Measurements from ENCODE around the gene STX3.
A peak's percentile ranks its signal among the peaks of the same experiment; 100 is the strongest.
"Not testable (repeated sequence)": the region's sequence is repeated elsewhere in the genome, so short reads cannot be mapped to it uniquely, and the experiment has no call there.

STX3 gene

DNA sequence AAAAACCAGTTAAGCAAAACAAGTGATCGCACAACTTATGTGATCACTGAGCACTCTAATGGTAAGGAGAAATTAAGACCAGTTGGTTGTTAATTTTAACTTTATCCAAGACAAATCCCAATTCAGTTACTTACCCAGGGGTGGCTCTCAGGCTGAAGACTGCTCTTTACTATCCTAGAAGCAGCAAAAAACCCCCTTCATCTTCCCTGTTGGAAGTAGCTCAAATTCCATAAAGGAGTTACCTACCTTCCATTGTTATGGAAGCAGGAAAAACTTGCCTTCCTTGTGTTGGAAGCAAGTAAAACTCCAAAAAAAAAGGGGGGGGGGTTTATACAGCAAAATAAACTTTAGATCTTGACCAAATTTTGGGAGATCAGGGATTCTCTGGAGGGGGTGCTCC is 60.6 kb downstream of the STX3 start:
- Histone ChIP-seq H3K9ac (no peak overlapping the region), H3K4me3 (no peak overlapping the region)
- no peak for TF ChIP-seq Cebpa-rat (IDR thresholded peaks at IDR 0.05)

DNA sequence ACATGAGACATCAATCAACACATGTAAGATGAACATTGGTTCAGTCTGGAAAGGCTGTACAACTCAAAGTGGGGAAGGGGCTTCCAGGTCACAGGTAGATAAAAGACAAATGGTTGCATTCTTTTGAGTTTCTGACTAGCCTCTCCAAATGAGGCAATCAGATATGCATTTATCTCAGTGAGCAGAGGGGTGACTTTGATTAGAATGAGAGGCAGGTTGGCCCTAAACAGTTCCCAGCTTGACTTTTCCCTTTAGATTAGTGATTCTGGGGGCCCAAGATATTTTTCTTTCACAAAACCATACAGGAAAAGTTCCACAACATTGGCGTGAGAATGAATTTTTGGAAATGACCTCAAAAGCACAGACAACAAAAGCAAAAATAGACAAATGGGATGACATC is 61.3 kb downstream of the STX3 start:
- H3K36me3 ChIP-seq, H4K20me1 ChIP-seq, H3K27ac ChIP-seq, H3K4me2 ChIP-seq, H3K4me3 ChIP-seq, H3K9me3 ChIP-seq, H3K9ac ChIP-seq, H3K27me3 ChIP-seq: not testable (repeated sequence)
- H3K4me1 ChIP-seq: peaks cover 26% of the 10 kb centered on the region

More for the DNA sequence above, 60.6 kb downstream of the STX3 start:
- Histone ChIP-seq H3K4me2 (no peak overlapping the region), H3K4me1 (peaks cover 33% of the 10 kb centered on the region), H3K27ac (no peak overlapping the region), H3K36me3 (no peaks in the 10 kb centered on the region), H3K9me3 (no peaks in the 10 kb centered on the region), H4K20me1 (no peaks in the 10 kb centered on the region), H3K27me3 (no peaks in the 10 kb centered on the region)

DNA sequence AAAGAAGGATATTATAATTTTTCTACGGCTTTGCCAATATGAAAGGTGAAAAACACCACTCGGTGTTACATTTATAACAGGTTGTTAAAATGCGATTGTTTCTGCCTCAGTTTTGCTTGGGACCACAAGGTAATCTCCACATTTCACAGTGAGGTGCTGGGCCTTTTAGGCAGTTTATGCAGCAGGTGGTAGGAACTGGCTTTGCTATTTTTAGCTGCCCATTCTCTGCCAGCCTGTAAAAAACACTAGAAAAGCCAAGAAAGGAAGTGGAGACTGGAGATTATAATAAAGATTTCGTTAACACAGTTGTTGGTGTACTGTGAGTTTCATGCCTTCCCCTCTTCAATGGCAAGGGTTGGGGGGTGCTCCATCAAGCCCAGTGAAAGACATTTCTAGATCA is 63.4 kb downstream of the STX3 start:
- no peak overlapping the region for H3K9ac ChIP-seq
- no peaks in the 10 kb centered on the region for H3K27me3 ChIP-seq
- peak overlapping the region; percentile 63 for H3K27ac ChIP-seq
- peak overlapping the region; percentile 61 for H3K4me2 ChIP-seq
- no peak for TF ChIP-seq Cebpa-rat (IDR thresholded peaks at IDR 0.05)
- no peaks in the 10 kb centered on the region for H3K36me3 ChIP-seq
- H3K9me3 ChIP-seq: no peaks in the 10 kb centered on the region
- no peaks in the 10 kb centered on the region for H4K20me1 ChIP-seq
- peaks cover 25% of the 10 kb centered on the region for H3K4me1 ChIP-seq
- no peak overlapping the region for H3K4me3 ChIP-seq

DNA sequence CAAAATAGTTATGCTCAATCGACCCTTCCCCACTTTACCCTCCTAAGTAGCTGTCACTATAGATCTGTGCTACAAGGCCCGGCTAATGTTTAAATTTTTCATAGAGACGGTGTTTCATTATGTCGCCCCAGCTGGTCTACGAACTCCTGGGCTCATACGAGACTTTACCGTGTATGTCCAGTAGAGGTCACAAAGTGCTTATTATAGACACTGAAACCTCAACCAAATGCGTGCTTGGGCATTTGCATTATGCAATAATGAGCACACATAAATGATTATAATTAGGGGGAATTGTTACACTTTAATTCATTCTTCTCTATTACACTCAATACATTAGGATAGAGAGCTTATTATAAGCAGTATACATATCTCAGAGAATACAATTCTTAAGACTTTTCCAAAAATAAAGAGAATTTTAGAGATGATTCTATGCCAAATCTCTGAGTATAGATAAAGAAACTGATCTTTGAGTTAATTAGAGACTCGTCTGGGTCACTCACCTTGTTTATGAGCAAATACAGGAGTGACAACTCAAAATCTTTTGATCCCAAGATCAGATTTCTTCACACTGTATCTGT is 67.9 kb downstream of the STX3 start:
- Histone ChIP-seq H3K27ac (no peak overlapping the region), H3K9ac (no peak overlapping the region), H3K27me3 (no peaks in the 10 kb centered on the region), H3K4me3 (no peak overlapping the region), H4K20me1 (no peaks in the 10 kb centered on the region), H3K4me1 (peaks cover 19% of the 10 kb centered on the region), H3K9me3 (no peaks in the 10 kb centered on the region), H3K36me3 (no peaks in the 10 kb centered on the region), H3K4me2 (no peak overlapping the region)
- peak; percentile 38; the same call in 1 of the 2 replicates for TF ChIP-seq Cebpa-rat (IDR thresholded peaks at IDR 0.05)

DNA sequence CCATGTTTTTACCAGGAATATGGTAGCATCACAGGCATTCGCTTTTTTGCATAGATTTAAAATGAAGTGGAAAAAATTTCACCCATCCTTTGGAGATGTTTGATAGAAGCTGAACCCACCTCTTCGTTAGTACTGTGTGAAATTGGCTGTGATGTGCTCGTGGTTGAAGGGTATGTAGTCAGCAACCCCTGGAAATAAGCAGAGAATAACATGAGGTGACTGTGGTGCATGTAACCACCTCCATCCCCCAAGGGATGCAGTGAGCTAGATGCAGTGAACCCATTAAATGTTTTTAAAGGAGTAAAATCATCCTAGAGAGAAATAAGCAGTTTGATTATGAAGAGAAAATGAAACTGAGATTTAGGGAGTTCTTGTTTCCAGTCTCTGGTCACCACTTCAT is 74.2 kb downstream of the STX3 start:
- H3K27ac ChIP-seq: no peak overlapping the region
- no peak for TF ChIP-seq Cebpa-rat (IDR thresholded peaks at IDR 0.05)
- H4K20me1 ChIP-seq: no peaks in the 10 kb centered on the region
- no peaks in the 10 kb centered on the region for H3K9me3 ChIP-seq
- H3K4me1 ChIP-seq: peaks cover 8% of the 10 kb centered on the region; the same call in 1 of the 2 replicates
- H3K36me3 ChIP-seq: no peaks in the 10 kb centered on the region
- H3K27me3 ChIP-seq: no peaks in the 10 kb centered on the region
- no peak overlapping the region for H3K4me3 ChIP-seq
- H3K4me2 ChIP-seq: peak overlapping the region; percentile 33
- H3K9ac ChIP-seq: no peak overlapping the region

DNA sequence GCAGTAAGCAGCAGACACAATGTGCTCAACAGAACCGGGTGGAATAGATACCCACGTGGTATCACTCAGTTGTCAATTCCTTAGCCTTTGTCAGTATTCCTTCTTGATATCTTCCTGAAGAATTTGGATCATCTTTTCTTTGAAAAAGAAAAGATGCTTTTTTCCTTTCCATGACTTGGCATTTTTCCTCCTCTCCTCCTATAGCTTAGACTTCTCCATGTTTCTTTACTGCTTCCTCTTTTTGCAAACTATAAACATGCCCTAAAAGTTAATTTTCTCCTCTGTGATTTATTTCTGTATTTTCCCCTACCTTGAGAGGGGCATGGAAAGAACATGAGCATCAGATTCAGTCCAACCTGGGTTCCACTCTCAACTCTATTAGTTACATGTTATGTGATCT is 78.4 kb downstream of the STX3 start:
- H3K27me3 ChIP-seq: no peaks in the 10 kb centered on the region
- H3K36me3 ChIP-seq: no peaks in the 10 kb centered on the region
- no peak overlapping the region for H3K27ac ChIP-seq
- H3K4me2 ChIP-seq: no peak overlapping the region
- H3K9me3 ChIP-seq: no peaks in the 10 kb centered on the region
- H3K4me3 ChIP-seq: no peak overlapping the region
- no peaks in the 10 kb centered on the region for H4K20me1 ChIP-seq
- H3K9ac ChIP-seq: no peak overlapping the region
- H3K4me1 ChIP-seq: peaks cover 8% of the 10 kb centered on the region; the same call in 1 of the 2 replicates
- TF ChIP-seq Cebpa-rat (IDR thresholded peaks at IDR 0.05): no peak

DNA sequence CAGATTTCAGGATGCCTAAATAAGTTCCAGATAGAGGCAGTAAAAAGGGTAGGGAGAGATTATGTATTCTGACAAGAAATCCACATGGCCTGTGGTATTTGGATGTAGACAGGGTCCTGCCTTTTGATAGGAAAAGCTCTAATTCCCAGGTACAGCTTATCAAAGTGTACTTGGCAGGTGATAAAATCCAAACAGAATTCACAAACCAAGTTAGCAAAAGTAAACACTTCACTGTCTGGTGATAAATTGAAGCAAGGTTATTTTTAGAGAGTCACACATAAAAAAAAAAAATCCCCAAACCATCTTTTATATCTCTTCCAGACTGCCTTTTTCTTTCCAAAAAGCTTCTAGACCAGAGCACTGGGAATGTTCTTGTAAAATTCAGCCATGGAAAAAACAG is 84.4 kb downstream of the STX3 start:
- H4K20me1 ChIP-seq: no peaks in the 10 kb centered on the region
- no peaks in the 10 kb centered on the region for H3K36me3 ChIP-seq
- no peak overlapping the region for H3K4me3 ChIP-seq
- H3K27ac ChIP-seq: no peak overlapping the region
- no peaks in the 10 kb centered on the region for H3K27me3 ChIP-seq
- H3K4me2 ChIP-seq: no peak overlapping the region
- no peak overlapping the region for H3K9ac ChIP-seq
- no peaks in the 10 kb centered on the region for H3K9me3 ChIP-seq
- no peaks in the 10 kb centered on the region for H3K4me1 ChIP-seq
- no peak for TF ChIP-seq Cebpa-rat (IDR thresholded peaks at IDR 0.05)

DNA sequence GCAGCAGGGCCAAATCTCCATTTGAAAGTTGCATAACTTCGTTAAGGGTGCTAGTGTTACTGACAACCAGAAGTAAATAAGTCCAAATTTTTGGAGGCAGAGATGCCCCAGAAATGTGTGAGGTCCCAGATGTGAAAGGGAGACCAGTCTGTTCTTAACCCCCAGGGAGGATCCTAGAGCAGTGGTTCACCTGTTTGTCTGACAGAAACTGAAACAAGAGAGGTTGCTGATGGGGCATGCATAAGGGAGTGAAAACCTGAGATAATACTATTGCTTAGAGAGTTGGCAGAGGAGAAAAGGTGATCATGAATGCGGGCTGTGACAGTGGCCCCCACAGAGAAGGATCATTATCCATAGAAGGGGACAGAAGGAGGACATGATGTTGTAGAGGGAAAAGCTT is 86.3 kb downstream of the STX3 start:
- Histone ChIP-seq H3K4me1 (no peaks in the 10 kb centered on the region), H3K4me3 (no peak overlapping the region), H3K9me3 (no peaks in the 10 kb centered on the region), H3K4me2 (no peak overlapping the region), H3K9ac (no peak overlapping the region), H3K27ac (no peak overlapping the region), H3K36me3 (no peaks in the 10 kb centered on the region), H4K20me1 (no peaks in the 10 kb centered on the region), H3K27me3 (no peaks in the 10 kb centered on the region)
- no peak for TF ChIP-seq Cebpa-rat (IDR thresholded peaks at IDR 0.05)

DNA sequence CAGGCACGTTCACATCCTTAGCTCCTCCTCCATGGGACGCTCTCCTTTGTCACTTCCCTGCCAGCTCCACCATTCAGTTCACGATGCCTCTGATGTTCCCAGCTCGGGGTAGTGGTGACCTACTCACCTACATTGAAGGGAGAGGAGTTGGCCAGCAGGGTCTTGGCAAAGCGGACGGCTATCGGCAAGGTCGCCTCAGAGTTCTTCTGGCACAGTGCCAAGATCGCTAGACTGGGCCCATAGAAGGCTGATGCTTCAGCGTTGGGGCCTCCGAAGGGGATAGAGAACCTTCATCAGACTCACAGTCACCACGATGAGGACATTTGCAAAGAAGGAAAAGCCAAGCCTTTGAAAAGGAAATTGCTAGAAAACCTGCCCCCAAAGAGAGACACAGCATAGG is 87.1 kb downstream of the STX3 start:
- Histone ChIP-seq H3K36me3 (no peaks in the 10 kb centered on the region), H3K4me3 (no peak overlapping the region), H3K4me1 (no peaks in the 10 kb centered on the region), H3K27ac (no peak overlapping the region), H3K9me3 (no peaks in the 10 kb centered on the region), H3K9ac (no peak overlapping the region), H3K4me2 (no peak overlapping the region), H4K20me1 (no peaks in the 10 kb centered on the region), H3K27me3 (no peaks in the 10 kb centered on the region)
- no peak for TF ChIP-seq Cebpa-rat (IDR thresholded peaks at IDR 0.05)

DNA sequence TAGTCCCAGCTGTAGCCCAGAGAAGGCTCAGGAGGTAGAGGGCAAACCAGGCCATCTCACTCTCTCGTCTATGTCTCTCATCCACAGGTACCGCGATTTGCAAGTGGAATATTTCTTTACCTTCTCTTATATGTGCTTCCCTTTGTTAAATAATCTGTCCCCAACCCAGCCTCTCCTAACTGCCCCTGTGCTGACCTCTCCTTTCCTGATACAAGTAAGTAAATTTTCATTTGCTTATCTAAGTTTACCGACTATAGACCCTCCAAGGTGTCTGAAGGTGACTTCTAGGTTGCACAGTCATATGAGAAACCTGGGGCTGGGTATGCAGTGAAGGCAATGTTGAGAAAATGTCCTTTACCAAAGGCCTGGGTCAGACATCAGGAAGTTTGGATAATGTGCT is 90.2 kb downstream of the STX3 start, which contains the start of gene CBLIF:
Gene CBLIF, minus strand, starts transcription at position 101 of the 400 bp plus-strand sequence. Its CDS starts 46 bp downstream, at position 55.
- no peaks in the 10 kb centered on the region for H3K4me1 ChIP-seq
- H3K4me2 ChIP-seq: no peak within 1 kb of the TSS
- H3K4me3 ChIP-seq: no peak within 1 kb of the TSS
- no peak for TF ChIP-seq Cebpa-rat (IDR thresholded peaks at IDR 0.05)
- no peaks in the 10 kb centered on the region for H4K20me1 ChIP-seq
- no peaks in the 10 kb centered on the region for H3K27me3 ChIP-seq
- no peaks in the 10 kb centered on the region for H3K9me3 ChIP-seq
- no peak within 1 kb of the TSS for H3K27ac ChIP-seq
- H3K36me3 ChIP-seq: no peaks in the 10 kb centered on the region
- no peak within 1 kb of the TSS for H3K9ac ChIP-seq

DNA sequence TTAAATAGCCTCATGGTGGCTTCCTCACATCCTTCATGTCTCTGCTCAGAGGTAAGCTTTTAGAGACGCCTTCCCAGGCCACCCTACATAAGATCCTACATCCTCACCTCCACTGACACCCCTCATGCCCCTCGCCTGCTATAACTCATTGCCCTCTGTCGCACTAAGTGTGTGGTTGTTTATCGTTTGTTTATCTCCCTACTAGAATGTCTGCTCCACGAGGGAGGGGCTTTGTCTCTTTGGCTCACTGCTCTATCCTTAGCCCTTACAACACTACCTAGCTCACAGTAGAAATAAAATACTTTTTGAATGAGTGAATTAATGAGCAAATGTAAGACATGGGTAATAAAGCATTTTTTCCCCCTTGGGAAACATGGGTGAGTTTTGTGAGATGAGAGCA is 91.4 kb downstream of the STX3 start:
- no peak overlapping the region for H3K4me3 ChIP-seq
- H3K9ac ChIP-seq: no peak overlapping the region
- no peaks in the 10 kb centered on the region for H3K36me3 ChIP-seq
- no peaks in the 10 kb centered on the region for H3K9me3 ChIP-seq
- H3K27me3 ChIP-seq: no peaks in the 10 kb centered on the region
- H3K4me2 ChIP-seq: no peak overlapping the region
- H3K27ac ChIP-seq: no peak overlapping the region
- TF ChIP-seq Cebpa-rat (IDR thresholded peaks at IDR 0.05): no peak
- H4K20me1 ChIP-seq: no peaks in the 10 kb centered on the region
- no peaks in the 10 kb centered on the region for H3K4me1 ChIP-seq
